ENCODE results near the gene CEL. TPM values are rescaled to one million over a fixed set of nuclear protein-coding genes. Genes with fewer than 3 reads are reported as not detected.

The CEL gene
- total RNA-seq, 1 experiment from 2014 or later, result 6.6 TPM

DNA sequence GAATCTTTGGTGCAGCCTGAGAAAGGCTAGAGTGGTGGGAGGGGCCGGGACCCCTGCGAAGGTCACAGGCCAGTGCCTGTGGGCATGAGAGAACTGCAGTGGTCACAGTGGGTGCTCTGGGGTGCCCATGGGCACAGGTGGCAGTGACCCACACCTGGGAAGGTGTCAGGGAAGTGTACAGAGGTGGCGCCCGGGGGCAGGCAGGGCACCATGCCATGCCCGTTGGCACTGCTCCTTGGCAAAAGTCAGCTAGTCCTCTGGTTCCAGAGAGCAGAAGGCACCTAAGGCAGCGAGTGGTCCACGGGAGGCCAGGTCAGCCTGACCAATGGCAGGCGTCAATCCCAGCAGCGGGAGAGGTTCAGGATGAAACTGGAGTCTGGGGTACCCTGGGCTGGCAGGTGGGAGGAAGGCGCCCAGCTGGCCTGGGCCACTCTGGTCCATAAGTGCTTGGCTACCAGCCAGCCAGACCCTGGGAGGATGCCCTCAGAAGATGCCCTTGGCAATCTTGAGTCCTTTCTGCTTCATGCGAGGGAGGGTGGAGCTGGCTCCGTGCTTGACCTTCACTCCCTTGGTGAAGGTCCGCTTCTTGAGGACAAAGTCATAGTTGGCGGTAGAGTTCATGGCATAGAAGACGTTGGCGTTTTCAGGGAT lies 36.4 kb downstream of the CEL start:
- Mint-ChIP-seq H3K4me3 (no peak overlapping the region), H3K36me3 (peaks cover 45% of the 10 kb centered on the region), H3K27me3 (ENCODE audit: low read depth) (peaks cover 16% of the 10 kb centered on the region), H3K4me1 (no peaks in the 10 kb centered on the region), H3K9me3 (peaks cover 22% of the 10 kb centered on the region), H3K27ac (no peak overlapping the region)
- TF ChIP-seq ZNF121 (CRISPR knock-in tag; IDR thresholded peaks at IDR 0.05) (no peak), STAT6 (CRISPR knock-in tag; conservative IDR thresholded peaks at IDR 0.05; ENCODE audit: low read depth) (no peak), CBFB (CRISPR knock-in tag; IDR thresholded peaks at IDR 0.05; ENCODE audit: low read depth) (no peak), ATF1 (CRISPR knock-in tag; IDR thresholded peaks at IDR 0.05) (no peak), ZNF671 (CRISPR knock-in tag; IDR thresholded peaks at IDR 0.05) (no peak), OVOL2 (CRISPR knock-in tag; IDR thresholded peaks at IDR 0.05; ENCODE audit: borderline replicate concordance) (no peak), TEAD1 (CRISPR knock-in tag; IDR thresholded peaks at IDR 0.05) (no peak), HMGA2 (CRISPR knock-in tag; IDR thresholded peaks at IDR 0.05) (no peak), ZNF138 (CRISPR knock-in tag; conservative IDR thresholded peaks at IDR 0.05) (no peak), GTF2I (CRISPR knock-in tag; conservative IDR thresholded peaks at IDR 0.05) (no peak), PREB (CRISPR knock-in tag; IDR thresholded peaks at IDR 0.05; ENCODE audit: borderline replicate concordance) (no peak), IRF2 (CRISPR knock-in tag; IDR thresholded peaks at IDR 0.05; ENCODE audit: borderline replicate concordance, low read depth) (no peak)
- TF ChIP-seq, protein P1, sequence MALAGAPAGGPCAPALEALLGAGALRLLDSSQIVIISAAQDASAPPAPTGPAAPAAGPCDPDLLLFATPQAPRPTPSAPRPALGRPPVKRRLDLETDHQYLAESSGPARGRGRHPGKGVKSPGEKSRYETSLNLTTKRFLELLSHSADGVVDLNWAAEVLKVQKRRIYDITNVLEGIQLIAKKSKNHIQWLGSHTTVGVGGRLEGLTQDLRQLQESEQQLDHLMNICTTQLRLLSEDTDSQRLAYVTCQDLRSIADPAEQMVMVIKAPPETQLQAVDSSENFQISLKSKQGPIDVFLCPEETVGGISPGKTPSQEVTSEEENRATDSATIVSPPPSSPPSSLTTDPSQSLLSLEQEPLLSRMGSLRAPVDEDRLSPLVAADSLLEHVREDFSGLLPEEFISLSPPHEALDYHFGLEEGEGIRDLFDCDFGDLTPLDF (CRISPR knock-in tag; IDR thresholded peaks at IDR 0.05), result no peak
- DNase-seq (ENCODE audit: low spot score), result no peak
- ATAC-seq, result no peak
- CTCF ChIA-PET, result interaction anchor here (2.2 kb wide), 1 partner anchor 46 kb away, joined by 9 read pairs; no protein-coding TSS in a partner anchor
- POLR2A ChIA-PET, result no interaction called here

- ChIA-PET CTCF (interaction anchor here (2.2 kb wide), 1 partner anchor 45 kb away, joined by 9 read pairs; no protein-coding TSS in a partner anchor), POLR2A (interaction anchor here (0.6 kb wide), 1 partner anchor 39 kb away, joined by 3 read pairs; no protein-coding TSS in a partner anchor)
- Mint-ChIP-seq H3K4me3 (no peak overlapping the region), H3K4me1 (no peaks in the 10 kb centered on the region), H3K9me3 (peaks cover 22% of the 10 kb centered on the region), H3K27ac (no peak overlapping the region), H3K36me3 (peaks cover 45% of the 10 kb centered on the region), H3K27me3 (ENCODE audit: low read depth) (peaks cover 16% of the 10 kb centered on the region)
- ATAC-seq, result no peak
- DNase-seq (ENCODE audit: low spot score), result no peak
- TF ChIP-seq MXD4 (CRISPR knock-in tag; IDR thresholded peaks at IDR 0.05; ENCODE audit: borderline replicate concordance) (no peak), EMX1 (CRISPR knock-in tag; IDR thresholded peaks at IDR 0.05) (no peak), USF2 (CRISPR knock-in tag; IDR thresholded peaks at IDR 0.05) (no peak), NR3C1 (CRISPR knock-in tag; conservative IDR thresholded peaks at IDR 0.05; ENCODE audit: low read depth) (no peak), ELF4 (CRISPR knock-in tag; IDR thresholded peaks at IDR 0.05; ENCODE audit: low read depth) (no peak), ZBTB43 (CRISPR knock-in tag; IDR thresholded peaks at IDR 0.05) (no peak), GABPB1 (CRISPR knock-in tag; IDR thresholded peaks at IDR 0.05) (no peak), MAX (CRISPR knock-in tag; IDR thresholded peaks at IDR 0.05) (no peak), ZNF219 (CRISPR knock-in tag; IDR thresholded peaks at IDR 0.05; ENCODE audit: borderline replicate concordance) (no peak), ZNF396 (CRISPR knock-in tag; IDR thresholded peaks at IDR 0.05; ENCODE audit: borderline replicate concordance) (no peak), CBFB (CRISPR knock-in tag; IDR thresholded peaks at IDR 0.05; ENCODE audit: low read depth) (no peak)
- TF ChIP-seq, protein P2, sequence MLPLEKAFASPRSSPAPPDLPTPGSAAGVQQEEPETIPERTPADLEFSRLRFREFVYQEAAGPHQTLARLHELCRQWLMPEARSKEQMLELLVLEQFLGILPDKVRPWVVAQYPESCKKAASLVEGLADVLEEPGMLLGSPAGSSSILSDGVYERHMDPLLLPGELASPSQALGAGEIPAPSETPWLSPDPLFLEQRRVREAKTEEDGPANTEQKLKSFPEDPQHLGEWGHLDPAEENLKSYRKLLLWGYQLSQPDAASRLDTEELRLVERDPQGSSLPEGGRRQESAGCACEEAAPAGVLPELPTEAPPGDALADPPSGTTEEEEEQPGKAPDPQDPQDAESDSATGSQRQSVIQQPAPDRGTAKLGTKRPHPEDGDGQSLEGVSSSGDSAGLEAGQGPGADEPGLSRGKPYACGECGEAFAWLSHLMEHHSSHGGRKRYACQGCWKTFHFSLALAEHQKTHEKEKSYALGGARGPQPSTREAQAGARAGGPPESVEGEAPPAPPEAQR (CRISPR knock-in tag; IDR thresholded peaks at IDR 0.05), result no peak
- TF ChIP-seq, protein P3, sequence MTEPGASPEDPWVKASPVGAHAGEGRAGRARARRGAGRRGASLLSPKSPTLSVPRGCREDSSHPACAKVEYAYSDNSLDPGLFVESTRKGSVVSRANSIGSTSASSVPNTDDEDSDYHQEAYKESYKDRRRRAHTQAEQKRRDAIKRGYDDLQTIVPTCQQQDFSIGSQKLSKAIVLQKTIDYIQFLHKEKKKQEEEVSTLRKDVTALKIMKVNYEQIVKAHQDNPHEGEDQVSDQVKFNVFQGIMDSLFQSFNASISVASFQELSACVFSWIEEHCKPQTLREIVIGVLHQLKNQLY (CRISPR knock-in tag; IDR thresholded peaks at IDR 0.05), result no peak
These were observed 37.1 kb downstream of the CEL start for GRCh38 chr9:133098871-133099270.
